ENCODE measurements around the gene CRADD. TPM values are rescaled to one million over a fixed set of nuclear protein-coding genes. Genes with fewer than 3 reads are reported as not detected.
"Not testable (repeated sequence)": the region's sequence is repeated elsewhere in the genome, so short reads cannot be mapped to it uniquely, and the experiment has no call there.

CRADD gene
- total RNA-seq, 1 donor, result 12.9 TPM

DNA sequence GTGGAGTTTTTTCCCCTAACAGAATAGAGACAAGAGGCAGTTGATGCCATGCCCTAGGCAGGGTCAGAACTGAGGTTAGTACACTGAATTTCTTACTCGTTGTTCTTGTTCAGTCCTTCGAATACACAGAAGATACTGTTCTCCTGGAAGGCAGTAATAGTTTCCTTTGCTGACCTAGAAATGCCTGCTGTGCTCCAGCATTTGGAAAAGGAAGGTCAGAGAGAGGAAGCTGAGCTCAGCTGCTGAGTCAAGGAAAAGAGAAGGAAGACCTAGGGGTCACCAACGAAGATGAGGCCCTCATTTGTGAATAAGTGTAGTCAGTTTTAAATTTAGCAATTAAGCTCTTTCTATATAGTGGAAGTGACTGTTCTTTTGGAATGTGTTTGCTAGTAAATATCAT, 100.1 kb downstream of the CRADD start:
- no peak overlapping the region for H3K4me3 ChIP-seq (ENCODE audit: low read depth, low read length)
- TF ChIP-seq, protein P1, sequence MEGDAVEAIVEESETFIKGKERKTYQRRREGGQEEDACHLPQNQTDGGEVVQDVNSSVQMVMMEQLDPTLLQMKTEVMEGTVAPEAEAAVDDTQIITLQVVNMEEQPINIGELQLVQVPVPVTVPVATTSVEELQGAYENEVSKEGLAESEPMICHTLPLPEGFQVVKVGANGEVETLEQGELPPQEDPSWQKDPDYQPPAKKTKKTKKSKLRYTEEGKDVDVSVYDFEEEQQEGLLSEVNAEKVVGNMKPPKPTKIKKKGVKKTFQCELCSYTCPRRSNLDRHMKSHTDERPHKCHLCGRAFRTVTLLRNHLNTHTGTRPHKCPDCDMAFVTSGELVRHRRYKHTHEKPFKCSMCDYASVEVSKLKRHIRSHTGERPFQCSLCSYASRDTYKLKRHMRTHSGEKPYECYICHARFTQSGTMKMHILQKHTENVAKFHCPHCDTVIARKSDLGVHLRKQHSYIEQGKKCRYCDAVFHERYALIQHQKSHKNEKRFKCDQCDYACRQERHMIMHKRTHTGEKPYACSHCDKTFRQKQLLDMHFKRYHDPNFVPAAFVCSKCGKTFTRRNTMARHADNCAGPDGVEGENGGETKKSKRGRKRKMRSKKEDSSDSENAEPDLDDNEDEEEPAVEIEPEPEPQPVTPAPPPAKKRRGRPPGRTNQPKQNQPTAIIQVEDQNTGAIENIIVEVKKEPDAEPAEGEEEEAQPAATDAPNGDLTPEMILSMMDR (IDR thresholded peaks at IDR 0.05; ENCODE audit: insufficient read depth, low read length), result no peak
- DNase-seq (ENCODE audit: low read depth), result no peak

DNA sequence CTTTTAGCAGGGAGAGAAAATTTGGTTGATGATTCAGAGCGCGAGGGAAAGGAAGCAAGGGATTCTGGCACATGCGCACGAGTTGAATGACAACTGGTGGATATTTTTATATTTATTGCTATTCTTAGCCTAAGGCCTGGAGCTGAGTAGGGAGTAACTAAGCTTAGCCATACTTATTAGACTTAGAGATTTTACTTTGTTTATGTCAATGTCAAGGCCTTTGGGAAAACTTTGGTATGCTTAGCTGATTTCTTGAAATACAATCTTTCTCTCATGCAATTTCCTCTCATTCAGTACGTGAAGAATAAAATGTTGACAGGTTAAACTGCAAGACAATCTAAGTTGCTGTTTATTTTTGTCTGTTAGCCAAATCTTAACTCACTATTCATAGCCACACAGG, 101.1 kb downstream of the CRADD start:
- peak; percentile 97 for DNase-seq (ENCODE audit: low read depth)
- TF ChIP-seq, protein P1 (IDR thresholded peaks at IDR 0.05; ENCODE audit: insufficient read depth, low read length), result no peak
- no peak overlapping the region for H3K4me3 ChIP-seq (ENCODE audit: low read depth, low read length)

DNA sequence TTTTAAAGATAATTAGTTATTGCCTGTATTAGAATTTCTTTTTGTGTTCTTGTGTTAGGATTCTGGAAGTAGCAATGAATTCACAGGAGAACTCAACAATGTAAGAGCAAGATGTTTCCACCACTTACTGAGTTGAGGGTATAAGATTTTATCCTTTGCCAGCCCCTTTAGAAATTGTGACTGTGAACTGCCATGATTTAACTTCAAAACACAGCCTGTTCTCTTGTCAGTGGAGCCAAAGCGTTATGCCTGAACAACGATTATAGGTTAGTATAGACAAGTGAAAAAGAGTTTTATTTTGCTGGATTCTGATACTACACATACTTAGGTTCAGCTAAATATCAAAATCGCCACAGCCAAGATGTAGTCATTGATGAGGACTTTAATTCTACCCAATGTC, 101.6 kb downstream of the CRADD start:
- H3K4me3 ChIP-seq (ENCODE audit: low read depth, low read length), result no peak overlapping the region
- DNase-seq (ENCODE audit: low read depth), result no peak
- TF ChIP-seq, protein P1 (IDR thresholded peaks at IDR 0.05; ENCODE audit: insufficient read depth, low read length), result no peak

DNA sequence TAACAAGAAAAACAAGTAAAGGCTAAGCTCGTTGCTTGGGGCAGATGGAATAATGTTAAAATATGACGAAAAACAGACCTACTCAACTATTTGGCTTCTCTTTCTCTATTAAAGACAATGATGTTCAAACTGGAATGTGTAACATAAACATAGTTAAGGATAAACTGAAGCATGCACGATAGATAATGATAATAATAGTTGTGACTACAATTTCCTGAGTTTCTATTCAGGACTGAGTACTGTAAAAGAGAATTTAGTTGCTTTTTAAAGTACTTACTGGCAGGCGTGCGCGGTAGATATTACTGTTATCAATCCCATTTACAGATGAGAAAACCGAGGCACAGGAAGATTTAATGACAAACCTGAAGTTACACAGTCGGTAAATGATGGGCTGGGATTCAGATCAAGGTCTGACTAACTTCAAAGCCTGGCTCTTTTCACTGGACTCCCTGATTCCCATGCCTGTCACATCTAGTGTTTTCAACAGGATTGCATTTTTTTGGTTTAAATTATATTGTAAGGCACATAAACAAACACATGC, 103.0 kb downstream of the CRADD start:
- TF ChIP-seq, protein P1 (IDR thresholded peaks at IDR 0.05; ENCODE audit: insufficient read depth, low read length), result no peak
- peak; percentile 51 for DNase-seq (ENCODE audit: low read depth)
- no peak overlapping the region for H3K4me3 ChIP-seq (ENCODE audit: low read depth, low read length)

DNA sequence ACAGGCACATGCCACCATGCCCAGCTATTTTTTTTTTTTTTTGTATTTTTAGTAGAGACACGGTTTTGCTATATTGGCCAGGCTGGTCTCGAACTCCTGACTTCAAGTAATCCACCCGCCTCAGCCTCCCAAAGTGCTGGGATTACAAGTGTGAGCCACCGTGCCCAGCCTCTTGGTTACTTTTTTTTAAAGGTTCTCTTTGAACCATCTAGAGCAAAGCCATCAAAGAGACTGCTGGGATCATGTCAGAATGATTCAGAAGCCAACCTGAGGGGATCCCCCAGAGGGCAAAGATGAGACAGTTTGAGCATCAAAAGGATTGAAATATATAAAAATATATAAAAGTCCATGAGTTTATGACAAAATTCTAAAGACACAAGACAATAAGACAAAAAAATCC, 103.7 kb downstream of the CRADD start:
- not testable (repeated sequence) for DNase-seq (ENCODE audit: low read depth); H3K4me3 ChIP-seq (ENCODE audit: low read depth, low read length)

DNA sequence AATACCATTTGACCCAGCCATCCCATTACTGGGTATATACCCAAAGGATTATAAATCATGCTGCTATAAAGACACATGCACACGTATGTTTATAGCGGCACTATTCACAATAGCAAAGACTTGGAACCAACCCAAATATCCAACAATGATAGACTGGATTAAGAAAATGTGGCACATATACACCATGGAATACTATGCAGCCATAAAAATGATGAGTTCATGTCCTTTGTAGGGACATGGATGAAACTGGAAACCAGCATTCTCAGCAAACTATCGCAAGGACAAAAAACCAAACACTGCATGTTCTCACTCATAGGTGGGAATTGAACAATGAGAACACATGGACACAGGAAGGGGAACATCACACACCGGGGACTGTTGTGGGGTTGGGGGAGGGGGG, 104.8 kb downstream of the CRADD start:
- not testable (repeated sequence) for DNase-seq (ENCODE audit: low read depth); H3K4me3 ChIP-seq (ENCODE audit: low read depth, low read length)

DNA sequence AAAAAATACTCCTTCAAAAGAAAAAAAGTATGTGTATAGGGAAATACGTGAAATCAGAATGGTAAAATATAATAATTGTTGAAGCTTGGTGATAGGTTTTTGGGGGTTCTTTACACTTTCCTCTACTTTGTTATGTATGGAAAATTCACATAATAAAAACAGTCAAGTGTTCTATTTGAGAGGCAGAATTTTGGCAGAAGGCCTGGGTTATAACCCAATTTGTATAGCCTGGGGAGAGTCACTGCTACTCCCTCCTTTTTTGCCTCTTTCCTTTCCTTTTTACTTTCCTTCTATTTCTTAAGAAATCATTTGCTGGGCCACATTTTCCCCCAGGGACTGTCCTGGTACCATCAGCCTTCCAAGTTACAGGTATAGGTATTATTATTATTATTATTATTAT, 105.7 kb downstream of the CRADD start:
- TF ChIP-seq, protein P1 (IDR thresholded peaks at IDR 0.05; ENCODE audit: insufficient read depth, low read length), result no peak
- no peak for DNase-seq (ENCODE audit: low read depth)
- no peak overlapping the region for H3K4me3 ChIP-seq (ENCODE audit: low read depth, low read length)

DNA sequence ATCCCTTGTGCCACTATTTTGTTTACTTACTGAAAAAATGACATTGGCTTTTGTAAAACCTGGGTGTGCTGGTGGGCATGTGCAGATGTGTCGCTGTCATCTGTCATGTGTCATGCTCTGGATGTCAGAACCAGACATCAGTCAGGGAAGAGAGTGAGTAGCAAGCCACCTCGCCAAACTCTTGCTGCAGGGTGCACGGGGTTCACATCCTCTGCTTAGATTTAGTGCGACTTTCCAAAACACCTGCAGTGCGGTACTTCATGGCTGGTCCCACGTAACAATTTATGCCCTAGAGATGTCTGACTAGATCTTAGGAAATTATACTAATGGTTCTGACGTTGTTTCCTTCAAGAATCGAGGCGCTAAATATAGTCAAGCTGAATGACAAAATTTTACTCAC, 106.7 kb downstream of the CRADD start:
- TF ChIP-seq, protein P1 (IDR thresholded peaks at IDR 0.05; ENCODE audit: insufficient read depth, low read length), result no peak
- no peak overlapping the region for H3K4me3 ChIP-seq (ENCODE audit: low read depth, low read length)
- DNase-seq (ENCODE audit: low read depth), result no peak

Data from fibroblast of the aortic adventitia (primary cell).